GM19025 (cell line): ENCODE results near the gene TFCP2L1.

ENCODE experiments used
- ATAC-seq: cut with Tn5 transposase; IDR thresholded peaks from one replicate; pipeline ENCODE4 v1.9.1; 2021; ENCODE audit warnings: mild to moderate bottlenecking, low read depth, moderate library complexity; ENCODE audit not compliant: unreplicated experiment

TFCP2L1 gene

GRCh38 chr2:121297217-121297830, 12.3 kb upstream of the TFCP2L1 start:
- ATAC-seq, result no peak

GRCh38 chr2:121295911-121296650, 11.1 kb upstream of the TFCP2L1 start:
- no peak for ATAC-seq

- ATAC-seq, result no peak
Observed at GRCh38 chr2:121294881-121295840, 10.2 kb upstream of the TFCP2L1 start.

GRCh38 chr2:121293450-121294325, 8.7 kb upstream of the TFCP2L1 start:
- no peak for ATAC-seq

- no peak for ATAC-seq
Observed at GRCh38 chr2:121291251-121291580, 6.2 kb upstream of the TFCP2L1 start.

GRCh38 chr2:121289271-121289670, 4.3 kb upstream of the TFCP2L1 start:
- no peak for ATAC-seq

GRCh38 chr2:121288454-121289231, 3.6 kb upstream of the TFCP2L1 start:
- no peak for ATAC-seq

- no peak for ATAC-seq
Observed at GRCh38 chr2:121287956-121288355, 3.0 kb upstream of the TFCP2L1 start.

- no peak for ATAC-seq
Observed at GRCh38 chr2:121287146-121287798, 2.3 kb upstream of the TFCP2L1 start.

- no peak for ATAC-seq
Observed at GRCh38 chr2:121286506-121286905, 1.5 kb upstream of the TFCP2L1 start.

GRCh38 chr2:121285926-121286325, 924 bp upstream of the TFCP2L1 start:
- ATAC-seq, result no peak

GRCh38 chr2:121283670-121284462, 1.1 kb downstream of the TFCP2L1 start:
- ATAC-seq, result no peak

- ATAC-seq, result no peak
Observed at GRCh38 chr2:121282800-121283385, 2.1 kb downstream of the TFCP2L1 start.

GRCh38 chr2:121281694-121282093, 3.3 kb downstream of the TFCP2L1 start:
- no peak for ATAC-seq

GRCh38 chr2:121281107-121281506, 3.9 kb downstream of the TFCP2L1 start:
- ATAC-seq, result no peak

- ATAC-seq, result no peak
Observed at GRCh38 chr2:121279476-121280220, 5.4 kb downstream of the TFCP2L1 start.

GRCh38 chr2:121276341-121276740, 8.7 kb downstream of the TFCP2L1 start:
- ATAC-seq, result no peak
